Measurements from ENCODE around the gene TPX2. TPM values are rescaled to one million over a fixed set of nuclear protein-coding genes. Genes with fewer than 3 reads are reported as not detected.
"Not testable (repeated sequence)": the region's sequence is repeated elsewhere in the genome, so short reads cannot be mapped to it uniquely, and the experiment has no call there.

TPX2 gene
- total RNA-seq, 4 donors from 2014 or later = 4.4 to 26.4 (median 9.3) TPM

DNA sequence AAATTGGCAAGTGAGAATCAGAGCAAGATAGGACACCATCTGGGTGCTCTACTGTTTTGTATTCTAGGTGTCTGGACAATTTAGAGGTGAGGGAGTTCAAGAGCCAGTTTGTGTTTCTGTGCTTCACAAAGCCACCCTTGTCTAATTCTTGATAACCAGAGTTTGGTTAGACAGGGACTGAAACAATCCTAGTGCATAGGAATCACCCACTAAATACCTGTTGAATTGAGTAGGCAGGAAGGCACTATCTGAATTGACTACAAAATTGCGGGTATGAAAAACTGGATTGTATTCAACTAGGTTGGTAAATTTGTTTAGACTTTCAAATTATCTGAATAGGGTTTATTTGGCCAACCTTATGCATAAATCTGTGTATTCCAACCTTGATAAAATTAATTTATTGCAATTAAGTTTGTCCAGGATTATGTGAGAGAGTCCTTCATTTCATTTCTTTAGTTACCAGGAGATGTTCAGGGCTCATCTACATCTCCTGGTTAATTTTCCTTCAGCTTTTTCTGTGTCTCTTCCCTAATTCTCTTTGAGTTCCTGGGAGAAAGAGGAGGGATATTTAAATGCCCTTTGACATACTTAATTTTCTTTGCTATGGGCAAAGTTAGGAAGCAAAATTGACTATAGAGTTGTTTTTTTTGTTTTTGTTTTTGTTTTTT, 1.7 kb downstream of the TPX2 start:
- TF ChIP-seq, protein P1, sequence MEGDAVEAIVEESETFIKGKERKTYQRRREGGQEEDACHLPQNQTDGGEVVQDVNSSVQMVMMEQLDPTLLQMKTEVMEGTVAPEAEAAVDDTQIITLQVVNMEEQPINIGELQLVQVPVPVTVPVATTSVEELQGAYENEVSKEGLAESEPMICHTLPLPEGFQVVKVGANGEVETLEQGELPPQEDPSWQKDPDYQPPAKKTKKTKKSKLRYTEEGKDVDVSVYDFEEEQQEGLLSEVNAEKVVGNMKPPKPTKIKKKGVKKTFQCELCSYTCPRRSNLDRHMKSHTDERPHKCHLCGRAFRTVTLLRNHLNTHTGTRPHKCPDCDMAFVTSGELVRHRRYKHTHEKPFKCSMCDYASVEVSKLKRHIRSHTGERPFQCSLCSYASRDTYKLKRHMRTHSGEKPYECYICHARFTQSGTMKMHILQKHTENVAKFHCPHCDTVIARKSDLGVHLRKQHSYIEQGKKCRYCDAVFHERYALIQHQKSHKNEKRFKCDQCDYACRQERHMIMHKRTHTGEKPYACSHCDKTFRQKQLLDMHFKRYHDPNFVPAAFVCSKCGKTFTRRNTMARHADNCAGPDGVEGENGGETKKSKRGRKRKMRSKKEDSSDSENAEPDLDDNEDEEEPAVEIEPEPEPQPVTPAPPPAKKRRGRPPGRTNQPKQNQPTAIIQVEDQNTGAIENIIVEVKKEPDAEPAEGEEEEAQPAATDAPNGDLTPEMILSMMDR (IDR thresholded peaks at IDR 0.05) = no peak
- no peak for TF ChIP-seq POLR2A (IDR thresholded peaks at IDR 0.05)
- Histone ChIP-seq H3K9me3 (no peaks in the 10 kb centered on the region), H3K27me3 (no peaks in the 10 kb centered on the region), H3K36me3 (no peaks in the 10 kb centered on the region), H3K4me1 (peaks cover 0 to 21% (median 0%) of the 10 kb centered on the region in 4 donors), H3K4me3 (no peak overlapping the region), H3K27ac (no peak overlapping the region)
- DNase-seq = no peak

DNA sequence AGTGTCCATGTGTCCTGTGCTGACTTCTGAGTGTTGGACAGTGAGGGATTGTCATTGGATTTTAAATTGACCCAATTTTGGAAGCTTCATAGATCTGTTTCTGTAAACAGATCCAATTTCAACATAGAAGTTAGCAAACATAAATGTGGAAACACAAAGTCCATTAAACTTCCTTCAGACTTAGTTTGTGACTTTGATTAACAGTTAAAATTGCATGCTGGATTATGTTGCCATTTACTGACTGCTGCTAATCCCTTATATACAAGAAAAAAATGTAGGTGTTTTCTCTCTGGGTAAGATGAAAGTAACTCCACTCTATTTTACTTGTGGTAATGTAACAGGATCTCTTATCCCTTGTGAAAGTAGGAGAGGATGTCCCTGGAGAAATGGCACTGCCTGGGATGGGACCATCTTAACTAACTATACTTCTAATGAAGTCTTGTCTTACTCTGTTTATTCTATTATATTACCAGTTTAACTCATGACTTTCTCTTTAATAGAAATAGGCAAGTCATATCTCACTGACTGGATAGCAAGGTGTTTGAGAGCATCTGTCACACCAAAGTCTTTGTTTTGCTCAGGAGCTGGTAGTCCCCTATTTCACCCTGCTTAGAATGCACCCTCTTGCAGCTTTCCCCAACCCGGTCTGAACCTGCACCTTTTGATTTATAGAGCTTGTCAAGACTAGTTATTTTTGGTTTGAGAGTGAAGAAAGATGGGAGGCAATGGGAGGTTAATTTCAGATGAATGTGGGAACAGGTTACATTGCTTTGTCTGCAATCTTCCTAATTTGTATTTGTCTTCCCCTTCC, 7.2 kb downstream of the TPX2 start:
- DNase-seq = no peak
- no peak overlapping the region for H3K4me3 ChIP-seq
- no peaks in the 10 kb centered on the region for H3K27me3 ChIP-seq
- no peaks in the 10 kb centered on the region for H3K9me3 ChIP-seq
- TF ChIP-seq POLR2A (IDR thresholded peaks at IDR 0.05) = no peak
- TF ChIP-seq, protein P1 (IDR thresholded peaks at IDR 0.05) = no peak
- H3K4me1 ChIP-seq = no peaks in the 10 kb centered on the region
- no peak overlapping the region for H3K27ac ChIP-seq
- H3K36me3 ChIP-seq = no peaks in the 10 kb centered on the region

DNA sequence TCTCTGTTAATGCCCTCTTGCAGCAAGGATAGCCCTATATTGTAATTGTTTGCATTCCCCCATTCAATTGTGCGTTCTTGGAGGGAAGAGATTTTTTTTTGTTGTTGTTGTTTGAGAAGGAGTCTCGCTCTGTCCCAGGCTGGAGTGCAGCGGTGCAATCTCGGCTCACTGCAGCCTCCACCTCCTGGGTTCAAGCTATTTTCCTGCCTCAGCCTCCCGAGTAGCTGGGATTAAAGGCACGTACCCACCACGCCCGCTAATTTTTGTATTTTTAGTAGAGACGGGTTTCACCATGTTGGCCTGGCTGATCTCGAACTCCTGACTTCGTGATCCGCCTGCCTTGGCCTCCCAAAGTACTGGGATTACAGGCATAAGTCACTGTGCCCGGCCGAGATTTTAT, 7.9 kb downstream of the TPX2 start:
- DNase-seq, H3K4me1 ChIP-seq, H3K36me3 ChIP-seq, H3K27ac ChIP-seq, H3K9me3 ChIP-seq, H3K27me3 ChIP-seq, H3K4me3 ChIP-seq: not testable (repeated sequence)

DNA sequence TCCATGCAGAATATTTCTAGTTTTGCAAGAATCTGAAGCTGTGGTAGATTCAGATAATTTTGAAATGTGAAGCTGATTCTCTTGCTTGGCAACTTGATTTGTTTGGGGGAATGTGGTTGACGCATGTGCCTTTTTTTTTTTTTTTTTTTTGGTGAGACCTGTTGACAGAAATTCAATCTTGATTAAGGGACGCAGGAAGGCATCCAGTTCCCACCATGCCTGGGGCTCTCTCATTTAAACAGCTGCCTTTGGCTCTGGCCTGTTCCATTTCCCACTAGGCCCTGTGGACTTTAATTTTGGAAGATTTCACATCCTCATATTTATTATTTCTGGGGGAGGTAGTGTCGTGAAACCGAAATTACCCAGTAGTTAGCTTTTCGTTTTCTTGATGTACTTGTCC, 8.6 kb downstream of the TPX2 start:
- DNase-seq = no peak
- TF ChIP-seq, protein P1 (IDR thresholded peaks at IDR 0.05) = no peak
- TF ChIP-seq POLR2A (IDR thresholded peaks at IDR 0.05) = no peak

DNA sequence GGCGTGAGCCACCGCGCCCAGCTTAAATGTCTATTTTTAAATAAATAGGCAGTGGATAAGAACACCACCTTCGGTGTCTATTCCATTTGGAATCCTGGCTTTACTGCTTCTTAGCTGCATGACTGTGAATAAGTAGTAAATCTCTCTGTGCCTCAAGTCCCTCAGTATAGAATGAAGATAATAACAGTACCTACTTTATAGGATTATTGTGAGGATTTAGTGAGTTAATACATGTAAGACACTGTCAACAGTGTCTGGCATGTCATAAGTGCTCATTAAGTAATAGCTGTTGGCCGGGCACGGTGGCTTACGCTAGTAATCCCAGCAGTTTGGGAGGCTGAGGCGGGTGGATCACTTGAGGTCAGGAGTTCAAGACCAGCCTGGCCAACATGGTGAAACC, 10.1 kb downstream of the TPX2 start:
- no peaks in the 10 kb centered on the region for H3K9me3 ChIP-seq
- H3K27me3 ChIP-seq = no peaks in the 10 kb centered on the region
- no peaks in the 10 kb centered on the region for H3K4me1 ChIP-seq
- no peak overlapping the region for H3K4me3 ChIP-seq
- DNase-seq = no peak
- no peaks in the 10 kb centered on the region for H3K36me3 ChIP-seq
- no peak for TF ChIP-seq POLR2A (IDR thresholded peaks at IDR 0.05)
- TF ChIP-seq, protein P1 (IDR thresholded peaks at IDR 0.05) = no peak
- no peak overlapping the region for H3K27ac ChIP-seq

More for the DNA sequence above, 8.6 kb downstream of the TPX2 start:
- no peaks in the 10 kb centered on the region for H3K4me1 ChIP-seq
- no peaks in the 10 kb centered on the region for H3K9me3 ChIP-seq
- H3K4me3 ChIP-seq = no peak overlapping the region
- no peaks in the 10 kb centered on the region for H3K27me3 ChIP-seq
- no peak overlapping the region for H3K27ac ChIP-seq
- H3K36me3 ChIP-seq = no peaks in the 10 kb centered on the region

DNA sequence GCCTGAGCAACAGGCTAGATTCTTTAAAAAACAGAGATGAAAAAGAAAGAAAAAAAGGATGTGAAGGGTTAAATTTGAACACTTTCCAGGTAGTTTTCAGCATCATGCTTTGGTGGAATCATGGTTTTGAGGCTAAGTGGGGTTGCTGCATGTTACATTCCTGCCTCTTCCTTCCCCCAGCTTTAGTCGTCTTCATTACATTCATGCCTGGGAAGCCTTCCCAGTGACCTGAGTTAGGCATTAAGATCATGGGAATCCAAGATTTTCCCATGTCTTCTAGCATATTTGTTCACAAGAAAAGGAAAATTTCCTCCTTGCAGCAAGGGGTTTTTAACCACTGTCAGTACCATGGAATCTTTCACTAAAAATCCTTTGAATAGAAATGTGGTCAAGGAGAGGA, 12.0 kb downstream of the TPX2 start:
- Histone ChIP-seq H3K9me3 (no peaks in the 10 kb centered on the region), H3K4me3 (no peak overlapping the region), H3K27ac (no peak overlapping the region), H3K27me3 (no peaks in the 10 kb centered on the region), H3K36me3 (no peaks in the 10 kb centered on the region), H3K4me1 (no peaks in the 10 kb centered on the region)
- TF ChIP-seq POLR2A (IDR thresholded peaks at IDR 0.05) = no peak
- TF ChIP-seq, protein P1 (IDR thresholded peaks at IDR 0.05) = no peak
- DNase-seq = no peak

Data from Peyer's patch (tissue), 4 donors.